Endometrium (tissue), 2 donors: ENCODE results near the gene MACROD1.
A peak's percentile ranks its signal among the peaks of the same experiment; 100 is the strongest.

Experiments used
- FAIRE-seq: peaks from 2 replicates; lab custom pipeline; 2012; peaks lifted over from hg19 to GRCh38; lab: Jason Lieb, UNC
- donor health status: control.
- donor health status: control.

MACROD1 gene

DNA sequence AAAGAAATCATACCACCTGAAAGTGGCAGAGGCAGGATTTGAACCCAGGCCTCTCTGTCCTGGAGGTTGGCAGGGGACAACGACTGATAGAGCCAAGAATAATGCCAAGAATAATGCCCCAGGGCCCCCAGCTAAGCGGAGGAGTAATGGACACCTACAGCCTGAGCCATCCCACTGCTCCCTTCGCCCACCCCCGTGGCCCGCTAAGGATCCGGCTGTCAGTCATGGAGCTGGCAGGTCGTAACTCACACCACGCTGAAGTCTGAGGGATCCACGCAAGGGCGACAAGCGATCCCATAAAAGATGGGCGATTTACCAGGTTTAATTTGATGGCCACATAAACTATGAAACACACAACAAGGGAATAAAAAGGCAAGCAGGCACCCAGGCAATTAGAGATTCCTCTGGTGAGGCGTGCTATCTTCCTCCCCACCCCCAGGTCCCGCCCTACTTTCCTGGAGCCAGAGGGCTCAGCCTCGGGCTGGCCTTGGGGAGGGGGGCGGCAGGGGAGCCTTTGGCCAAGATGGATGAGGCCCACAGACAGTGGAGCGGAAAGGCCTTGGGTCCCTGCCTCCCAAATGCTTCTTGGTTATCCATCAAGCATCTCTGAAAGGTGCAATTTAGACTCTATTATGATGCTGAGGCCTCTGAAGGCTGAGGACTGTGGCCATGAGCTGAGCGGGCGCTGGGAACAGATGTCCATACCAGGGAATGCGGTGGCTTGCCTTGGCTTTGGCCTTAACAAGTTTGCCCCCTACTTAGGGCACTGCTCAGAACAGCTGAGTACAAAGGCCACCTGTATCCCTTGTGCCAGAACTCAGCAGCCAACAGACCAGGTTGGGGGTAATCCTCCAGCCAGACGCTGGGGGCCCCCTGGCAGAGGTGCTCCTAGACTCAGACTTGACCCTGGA lies 55.2 kb downstream of the MACROD1 start:
- FAIRE-seq = no peak

GRCh38 chr11:64109332-64109731 lies 56.6 kb downstream of the MACROD1 start:
- no peak for FAIRE-seq

GRCh38 chr11:64107303-64107702 lies 58.6 kb downstream of the MACROD1 start:
- FAIRE-seq = no peak

DNA sequence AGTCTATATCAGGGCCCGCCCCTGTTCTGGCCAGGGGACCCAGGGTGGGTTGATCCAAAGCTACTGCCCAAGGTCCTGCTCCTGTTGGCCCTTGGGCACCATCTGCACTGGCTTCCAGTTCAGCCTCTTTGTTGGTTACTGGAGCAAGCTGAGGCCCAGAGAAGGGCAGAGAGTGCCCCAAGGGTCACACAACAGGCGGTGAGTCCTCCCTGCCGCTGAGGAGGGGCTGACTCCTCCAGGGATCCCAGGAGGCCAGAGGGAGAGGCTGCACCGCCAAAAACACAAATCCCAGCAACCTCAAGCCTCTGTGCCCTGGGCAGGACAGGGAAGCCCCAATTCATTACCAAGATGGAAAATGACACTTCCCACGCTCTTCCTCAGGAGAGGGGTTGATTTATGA lies 61.3 kb downstream of the MACROD1 start:
- no peak for FAIRE-seq

DNA sequence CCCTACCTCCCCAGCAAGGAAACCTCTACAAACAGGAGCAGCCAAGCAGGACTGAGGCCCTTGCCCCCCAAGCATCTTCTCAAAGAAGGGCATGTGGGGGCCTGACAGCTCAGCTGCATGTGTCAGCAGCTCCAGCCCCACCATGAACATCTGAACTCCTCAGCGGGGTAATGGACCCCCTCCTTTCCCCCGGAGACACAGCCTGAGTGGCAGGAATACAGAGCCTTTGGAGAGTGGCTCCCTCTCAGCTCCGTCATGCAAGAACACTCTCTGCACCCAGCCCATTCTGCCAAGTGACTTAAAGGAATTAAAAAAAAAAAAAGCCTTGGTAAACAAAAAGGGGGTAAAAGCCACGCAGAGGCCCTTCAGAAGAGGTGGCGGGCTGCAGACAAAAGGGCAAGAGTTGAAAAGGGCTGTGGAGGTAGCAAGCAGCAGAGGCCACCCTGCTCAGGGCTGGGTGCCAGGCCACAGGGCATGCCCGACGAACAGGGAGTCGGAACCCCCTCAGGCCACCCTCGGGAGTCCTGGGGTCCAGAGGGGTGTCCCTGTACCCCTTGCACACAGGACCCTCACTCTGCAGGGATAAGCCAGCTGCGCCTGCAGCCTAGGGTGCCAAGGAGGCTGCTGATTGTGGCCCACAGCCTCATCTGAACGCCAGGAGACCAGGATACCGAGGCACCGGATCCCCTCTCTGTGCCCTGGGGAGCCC lies 62.5 kb downstream of the MACROD1 start:
- FAIRE-seq = no peak

GRCh38 chr11:64102005-64102738 lies 63.7 kb downstream of the MACROD1 start:
- FAIRE-seq = peak; percentile 41

- no peak for FAIRE-seq
Observed at GRCh38 chr11:64101461-64101860, 64.5 kb downstream of the MACROD1 start.

GRCh38 chr11:64100782-64101353 lies 65.0 kb downstream of the MACROD1 start:
- no peak for FAIRE-seq

DNA sequence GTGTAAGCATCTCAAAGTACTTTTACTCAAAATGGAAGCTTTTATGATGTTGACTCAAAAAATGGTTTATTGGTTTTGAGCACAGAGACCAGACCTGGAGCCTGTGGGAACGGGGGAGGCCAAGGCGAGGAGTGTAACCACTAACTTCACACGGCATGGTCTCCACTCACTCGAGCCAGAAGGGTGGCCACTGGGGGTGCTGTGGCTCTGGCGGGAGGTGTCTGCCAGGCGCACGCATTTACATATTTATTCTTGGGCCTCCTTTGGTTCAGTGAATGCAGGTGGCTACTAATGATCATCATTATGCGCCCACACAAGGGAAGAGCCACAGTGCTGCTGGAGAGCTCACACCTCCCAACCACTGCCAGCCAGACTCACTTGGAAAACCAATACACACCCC lies 65.6 kb downstream of the MACROD1 start:
- no peak for FAIRE-seq

DNA sequence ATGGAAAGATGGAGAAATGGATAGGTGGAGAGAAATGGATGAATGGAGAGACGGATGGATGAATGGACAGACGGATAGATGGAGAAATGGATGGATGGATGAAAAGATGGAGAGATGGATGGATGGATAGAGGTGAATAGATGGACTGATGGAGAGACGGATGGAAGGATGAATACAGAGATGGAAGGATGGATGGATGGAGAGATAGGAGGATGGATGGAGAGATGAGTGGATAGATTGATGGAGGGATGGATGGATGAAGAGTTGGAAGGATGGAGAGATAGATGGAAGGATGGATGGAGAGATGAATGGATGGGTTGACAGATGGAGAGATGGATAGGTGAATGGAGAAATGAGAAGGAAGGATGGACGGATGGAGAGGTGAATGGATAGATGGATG lies 66.5 kb downstream of the MACROD1 start:
- FAIRE-seq = no peak

GRCh38 chr11:64098318-64098831 lies 67.5 kb downstream of the MACROD1 start:
- no peak for FAIRE-seq

- no peak for FAIRE-seq
Observed at GRCh38 chr11:64097468-64098317, 68.2 kb downstream of the MACROD1 start.

- FAIRE-seq = no peak
Observed at GRCh38 chr11:64096835-64097234, 69.1 kb downstream of the MACROD1 start.

- FAIRE-seq = no peak
Observed at GRCh38 chr11:64095949-64096348, 70.0 kb downstream of the MACROD1 start.

DNA sequence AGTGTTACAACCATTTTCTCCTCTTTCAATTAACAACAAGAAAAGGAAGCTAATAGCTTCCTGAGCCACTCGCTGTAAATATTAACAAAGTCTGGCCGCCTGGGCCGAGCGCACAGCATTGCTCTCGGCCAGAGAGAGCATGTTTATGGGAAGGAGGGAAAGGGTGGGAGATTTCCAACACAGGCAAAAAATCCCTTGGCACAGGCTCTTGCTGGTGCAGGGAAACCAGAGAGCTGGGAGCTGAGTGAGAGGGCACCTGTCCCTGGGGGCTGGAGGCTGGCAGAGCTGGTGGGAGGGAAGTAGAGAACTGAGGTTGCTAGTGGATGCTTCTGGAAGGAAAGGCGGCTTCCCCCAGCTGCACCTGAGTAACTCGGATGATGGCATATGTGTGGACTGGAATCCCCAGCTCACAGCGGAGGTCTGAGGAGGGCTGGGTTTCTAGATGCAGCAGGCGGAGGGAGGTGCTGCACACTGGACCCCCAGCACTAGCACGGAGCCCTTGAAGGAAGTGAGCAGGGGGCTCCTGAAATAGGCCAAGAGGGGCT lies 70.6 kb downstream of the MACROD1 start:
- FAIRE-seq = no peak

- FAIRE-seq = no peak
Observed at GRCh38 chr11:64094463-64095260, 71.3 kb downstream of the MACROD1 start.

DNA sequence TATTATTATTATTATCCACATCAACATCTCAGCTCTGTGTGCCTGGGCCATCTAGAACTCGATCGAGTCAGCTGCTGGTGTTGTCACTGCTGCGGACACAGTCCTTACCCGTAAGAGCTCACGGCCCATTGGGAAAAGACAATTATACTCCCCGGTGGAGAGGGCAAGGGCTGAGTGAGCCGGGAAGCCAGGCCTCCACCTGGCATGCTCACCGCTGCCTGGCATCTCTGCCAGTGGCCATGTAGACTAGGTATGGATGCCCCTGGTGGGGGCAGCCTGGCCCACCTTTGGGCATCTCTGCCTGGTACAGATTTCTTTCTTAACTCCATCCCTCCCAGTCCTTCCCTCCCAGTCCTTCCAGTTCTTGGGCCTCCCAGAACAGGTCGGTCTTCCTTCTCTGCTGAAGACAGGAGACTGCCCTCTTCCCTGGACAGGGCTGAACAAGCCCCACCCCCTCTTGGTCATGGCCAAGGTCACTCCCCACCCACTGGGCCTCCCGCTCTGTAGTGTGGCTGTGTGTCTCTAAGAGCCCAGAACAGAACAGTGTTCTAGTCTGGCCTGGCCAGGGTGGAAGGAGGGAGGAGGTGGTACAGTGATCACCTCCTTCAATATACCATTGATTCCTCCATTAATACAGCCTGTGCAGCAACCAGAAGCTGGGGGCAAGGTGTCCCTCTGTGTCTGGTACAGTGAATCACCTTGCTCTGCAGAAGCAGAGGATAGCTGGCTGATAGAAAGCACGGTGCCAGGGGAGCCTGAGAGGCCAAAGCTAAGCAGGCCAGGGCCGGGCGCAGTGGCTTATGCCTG lies 72.5 kb downstream of the MACROD1 start:
- no peak for FAIRE-seq

- no peak for FAIRE-seq
Observed at GRCh38 chr11:64092761-64093136, 73.2 kb downstream of the MACROD1 start.

DNA sequence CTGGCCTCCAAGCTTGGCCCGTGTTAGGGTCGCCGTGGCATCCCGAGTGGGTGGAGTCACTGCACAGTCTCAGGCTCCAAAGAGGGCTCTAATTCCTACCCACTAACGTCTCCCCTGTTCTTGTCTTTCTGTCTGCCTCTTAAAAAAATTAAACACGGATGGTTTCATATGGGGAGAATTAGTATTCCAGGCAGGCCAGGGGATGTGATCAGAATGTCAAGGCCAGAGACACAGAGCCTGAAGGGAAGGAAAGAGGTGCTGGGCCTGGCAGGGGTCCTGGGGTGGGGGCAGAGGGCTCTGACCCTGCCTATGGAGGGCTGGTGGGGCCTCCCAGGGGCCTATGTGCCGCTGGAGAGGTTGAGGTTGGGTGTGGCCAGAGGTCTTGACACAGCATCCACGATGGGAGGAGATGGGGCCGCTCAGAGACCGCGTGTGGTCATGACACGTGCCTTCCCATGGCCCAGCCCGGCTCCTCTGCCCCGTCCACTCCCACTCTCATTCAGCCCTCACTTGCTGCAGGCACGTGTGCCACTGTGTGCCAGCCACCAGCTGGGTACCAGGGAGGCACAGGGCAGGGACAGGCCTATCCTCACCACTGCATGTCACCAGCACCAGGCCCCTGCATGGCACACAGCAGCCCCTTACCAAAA lies 73.7 kb downstream of the MACROD1 start:
- FAIRE-seq = no peak
